Measurements from ENCODE around the gene SMKR1.
"Not testable (repeated sequence)": the region's sequence is repeated elsewhere in the genome, so short reads cannot be mapped to it uniquely, and the experiment has no call there.

The SMKR1 gene

GRCh38 chr7:129469930-129470329, 32.4 kb upstream of the SMKR1 start:
- no peak for TF ChIP-seq CTCF (IDR thresholded peaks at IDR 0.05; ENCODE audit: extremely low read depth, missing control alignments)
- no peak for DNase-seq (ENCODE audit: low spot score)

- TF ChIP-seq CTCF (IDR thresholded peaks at IDR 0.05; ENCODE audit: extremely low read depth, missing control alignments), result no peak
- no peak for DNase-seq (ENCODE audit: low spot score)
Measured at GRCh38 chr7:129470411-129470810, 31.9 kb upstream of the SMKR1 start.

GRCh38 chr7:129471402-129471827, 30.9 kb upstream of the SMKR1 start:
- TF ChIP-seq CTCF (IDR thresholded peaks at IDR 0.05; ENCODE audit: extremely low read depth, missing control alignments), result no peak

GRCh38 chr7:129475931-129476330, 26.4 kb upstream of the SMKR1 start:
- not testable (repeated sequence) for DNase-seq (ENCODE audit: low spot score)

More at GRCh38 chr7:129471402-129471827, 30.9 kb upstream of the SMKR1 start:
- no peak for DNase-seq (ENCODE audit: low spot score)

GRCh38 chr7:129476398-129476797, 25.9 kb upstream of the SMKR1 start:
- not testable (repeated sequence) for DNase-seq (ENCODE audit: low spot score)

GRCh38 chr7:129479831-129480230, 22.5 kb upstream of the SMKR1 start:
- no peak for DNase-seq (ENCODE audit: low spot score)
- no peak for TF ChIP-seq CTCF (IDR thresholded peaks at IDR 0.05; ENCODE audit: extremely low read depth, missing control alignments)

GRCh38 chr7:129480674-129481363, 21.5 kb upstream of the SMKR1 start:
- TF ChIP-seq CTCF (IDR thresholded peaks at IDR 0.05; ENCODE audit: extremely low read depth, missing control alignments), result no peak
- no peak for DNase-seq (ENCODE audit: low spot score)

GRCh38 chr7:129481376-129481775, 21.0 kb upstream of the SMKR1 start:
- not testable (repeated sequence) for DNase-seq (ENCODE audit: low spot score)

- TF ChIP-seq CTCF (IDR thresholded peaks at IDR 0.05; ENCODE audit: extremely low read depth, missing control alignments), result no peak
- DNase-seq (ENCODE audit: low spot score), result no peak
Measured at GRCh38 chr7:129482781-129483180, 19.6 kb upstream of the SMKR1 start.

Measured in GM20000 (cell line).